Bone marrow (tissue), 2 donors: ENCODE results near the gene GLT1D1.
"Not testable (repeated sequence)": the region's sequence is repeated elsewhere in the genome, so short reads cannot be mapped to it uniquely, and the experiment has no call there.

Source experiments
- DNase-seq, 2 donors: peaks; one replicate each; lab custom pipeline; 2025; lab: John Stamatoyannopoulos, UW

GLT1D1 gene

GRCh38 chr12:128820723-128821432, 32.4 kb upstream of the GLT1D1 start:
- DNase-seq = no peak

- DNase-seq = no peak
These were observed 29.9 kb upstream of the GLT1D1 start for GRCh38 chr12:128823216-128823915.

GRCh38 chr12:128823916-128824839, 29.1 kb upstream of the GLT1D1 start, which contains the start of gene SLC15A4:
SLC15A4 (minus strand) TSS chr12:128823958; CDS start chr12:128823943, 15 bp downstream.
- DNase-seq = peak; percentile 73 to 80

GRCh38 chr12:128825835-128826234, 27.4 kb upstream of the GLT1D1 start:
- DNase-seq = no peak

- DNase-seq = no peak
These were observed 25.6 kb upstream of the GLT1D1 start for GRCh38 chr12:128827724-128828123.

GRCh38 chr12:128829861-128830504, 23.3 kb upstream of the GLT1D1 start:
- DNase-seq = peak in 1 of 2 donors; percentile 28

GRCh38 chr12:128830505-128830893, 22.8 kb upstream of the GLT1D1 start:
- no peak for DNase-seq

GRCh38 chr12:128833418-128833817, 19.9 kb upstream of the GLT1D1 start:
- DNase-seq = no peak

- not testable (repeated sequence) for DNase-seq
These were observed 13.4 kb upstream of the GLT1D1 start for GRCh38 chr12:128839885-128840284.

- no peak for DNase-seq
These were observed 12.3 kb upstream of the GLT1D1 start for GRCh38 chr12:128840862-128841468.

GRCh38 chr12:128842579-128842978, 10.7 kb upstream of the GLT1D1 start:
- DNase-seq = no peak

- no peak for DNase-seq
These were observed 9.7 kb upstream of the GLT1D1 start for GRCh38 chr12:128843538-128843937.

GRCh38 chr12:128844031-128844635, 9.1 kb upstream of the GLT1D1 start:
- peak in 1 of 2 donors; percentile 4 for DNase-seq

GRCh38 chr12:128846671-128847070, 6.6 kb upstream of the GLT1D1 start:
- not testable (repeated sequence) for DNase-seq

GRCh38 chr12:128848371-128848770, 4.9 kb upstream of the GLT1D1 start:
- no peak for DNase-seq

- not testable (repeated sequence) for DNase-seq
These were observed 3.5 kb upstream of the GLT1D1 start for GRCh38 chr12:128849806-128850205.

GRCh38 chr12:128850400-128850799, 2.9 kb upstream of the GLT1D1 start:
- DNase-seq = no peak

- not testable (repeated sequence) for DNase-seq
These were observed 1.8 kb upstream of the GLT1D1 start for GRCh38 chr12:128851429-128851828.

- no peak for DNase-seq
These were observed 1.1 kb upstream of the GLT1D1 start for GRCh38 chr12:128852026-128852698.

- DNase-seq = no peak
These were observed 421 bp downstream of the GLT1D1 start for GRCh38 chr12:128853600-128854197.
